Stomach (tissue), 9 donors: ENCODE measurements around the gene PRAME. TPM values are rescaled to one million over a fixed set of nuclear protein-coding genes. Genes with fewer than 3 reads are reported as not detected.

Experiments used
- DNase-seq, 2 donors: peaks; one replicate each; pipeline versions ENCODE4 v3.0.0 to v3.0.0-alpha.2; 2013 to 2019
- H3K27ac ChIP-seq, 5 donors: fragments of 200-600 bp in 4 of 5; sonication (generic) in 4 of 5; one replicate each; pipeline ENCODE4 v1.5.1; 2013 to 2019; ENCODE audit warnings: mild to moderate bottlenecking in 1 of 5, moderate library complexity in 1 of 5
- H3K27me3 ChIP-seq, 3 donors: fragments of 200-600 bp; sonication (generic); one replicate each; pipeline ENCODE4 v1.5.1; 2017 to 2019; ENCODE audit warnings: mixed run types in 1 of 3
- H3K36me3 ChIP-seq, 4 donors: fragments of 200-600 bp; sonication (generic); 1 replicate in 3 of 4; 2 replicates in 1 of 4; pipeline ENCODE4 v1.5.1; 2016 to 2019
- H3K4me1 ChIP-seq, 4 donors: fragments of 200-600 bp; sonication (generic); one replicate each; pipeline ENCODE4 v1.5.1; 2016 to 2019
- H3K4me3 ChIP-seq, 4 donors: fragments of 200-600 bp; sonication (generic) in 3 of 4; one replicate each; pipeline ENCODE4 v1.5.1; 2016 to 2019; ENCODE audit warnings: mild to moderate bottlenecking in 1 of 4
- H3K9me3 ChIP-seq, 4 donors: fragments of 200-600 bp; sonication (generic); one replicate each; pipeline ENCODE4 v1.5.1; 2016 to 2019
- EP300 ChIP-seq: sonication (generic); formaldehyde crosslinking; IDR thresholded peaks from one replicate; pipeline ENCODE4 v1.6.1; 2017; ENCODE audit warnings: antibody characterized with exemption
- POLR2A ChIP-seq, 4 donors: fragments of 450-650 bp; IDR thresholded peaks; one replicate each; pipeline ENCODE4 v1.6.1; 2016; ENCODE audit warnings: antibody characterized with exemption in 4 of 4, control low read depth in 2 of 4, mild to moderate bottlenecking in 1 of 4, moderate library complexity in 1 of 4
- POLR2AphosphoS5 ChIP-seq, 3 donors: sonication (generic); formaldehyde crosslinking; IDR thresholded peaks; one replicate each; pipeline ENCODE4 v1.6.1; 2016; ENCODE audit warnings: antibody characterized with exemption in 3 of 3
- WGBS, 5 donors: extraction: QIAGEN DNeasy Blood & Tissue Kit in 3 of 5; methylation state at CpG; one replicate each; pipeline versions ENCODE4 v1.1.5 to v1.1.7; 2013 to 2018; 5-methylcytosine and 5-hydroxymethylcytosine counted together
- intact Hi-C: fragments of 100-400 bp; cut with DNase I; formaldehyde crosslinking; loops from one replicate; pipeline ENCODE4 v1.15.1; 2023; ENCODE audit warnings: low total_unique reads
- polyA plus RNA-seq, 3 donors: library from polyadenylated mRNA; stranded (reverse); fragments of 200-250 nt; gene quantifications; one replicate each; pipeline ENCODE4 v1.2.3, GENCODE V29; 2013
- total RNA-seq, 5 donors: library from RNA; depleted of rRNA; stranded (reverse); fragments of >200 nt; gene quantifications; one replicate each; pipeline versions ENCODE4 v1.1.0 to v1.2.3, GENCODE V29; 2014 to 2016
- TF ChIP-seq, protein P1 (sequence below), 7 experiments: fragments of 450-650 bp in 4 of 7; fragments of 200-600 bp in 3 of 7; sonication (generic) in 3 of 7; IDR thresholded peaks; one replicate each; pipeline ENCODE4 v1.5.1; 2016 to 2019; ENCODE audit warnings: antibody characterized with exemption in 7 of 7, control low read depth in 2 of 7, mild to moderate bottlenecking in 1 of 7
- donor health status: healthy with polysubstance abuse.
- donor health status: Bipolar disorder and iron deficiency.
- donor health status: healthy.

PRAME gene
- total and polyA plus RNA-seq, 8 donors, result not detected

GRCh38 chr22:22571862-22572261, 12.8 kb upstream of the PRAME start:
- no peak for DNase-seq
- intact Hi-C loops, result no loop called here
- no peaks in the 10 kb centered on the region for H3K36me3 ChIP-seq
- TF ChIP-seq, protein P1, sequence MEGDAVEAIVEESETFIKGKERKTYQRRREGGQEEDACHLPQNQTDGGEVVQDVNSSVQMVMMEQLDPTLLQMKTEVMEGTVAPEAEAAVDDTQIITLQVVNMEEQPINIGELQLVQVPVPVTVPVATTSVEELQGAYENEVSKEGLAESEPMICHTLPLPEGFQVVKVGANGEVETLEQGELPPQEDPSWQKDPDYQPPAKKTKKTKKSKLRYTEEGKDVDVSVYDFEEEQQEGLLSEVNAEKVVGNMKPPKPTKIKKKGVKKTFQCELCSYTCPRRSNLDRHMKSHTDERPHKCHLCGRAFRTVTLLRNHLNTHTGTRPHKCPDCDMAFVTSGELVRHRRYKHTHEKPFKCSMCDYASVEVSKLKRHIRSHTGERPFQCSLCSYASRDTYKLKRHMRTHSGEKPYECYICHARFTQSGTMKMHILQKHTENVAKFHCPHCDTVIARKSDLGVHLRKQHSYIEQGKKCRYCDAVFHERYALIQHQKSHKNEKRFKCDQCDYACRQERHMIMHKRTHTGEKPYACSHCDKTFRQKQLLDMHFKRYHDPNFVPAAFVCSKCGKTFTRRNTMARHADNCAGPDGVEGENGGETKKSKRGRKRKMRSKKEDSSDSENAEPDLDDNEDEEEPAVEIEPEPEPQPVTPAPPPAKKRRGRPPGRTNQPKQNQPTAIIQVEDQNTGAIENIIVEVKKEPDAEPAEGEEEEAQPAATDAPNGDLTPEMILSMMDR (IDR thresholded peaks at IDR 0.05), result no peak
- TF ChIP-seq EP300 (no peak), POLR2A (IDR thresholded peaks at IDR 0.05) (no peak), POLR2AphosphoS5 (IDR thresholded peaks at IDR 0.05) (no peak)
- H3K27ac ChIP-seq, result no peak overlapping the region
- H3K9me3 ChIP-seq, result no peaks in the 10 kb centered on the region
- H3K4me3 ChIP-seq, result no peak overlapping the region
- H3K4me1 ChIP-seq, result no peaks in the 10 kb centered on the region
- WGBS, 5 donors, result 73 to 96% (median 87%) methylated on average over 2 of the region's 2 CpGs
- peaks cover 0 to 63% (median 0%) of the 10 kb centered on the region in 3 donors for H3K27me3 ChIP-seq

GRCh38 chr22:22571429-22571828, 12.4 kb upstream of the PRAME start:
- DNase-seq, result no peak
- no peak for TF ChIP-seq POLR2AphosphoS5 (IDR thresholded peaks at IDR 0.05)
- no peak for TF ChIP-seq EP300
- TF ChIP-seq POLR2A (IDR thresholded peaks at IDR 0.05), result no peak
- TF ChIP-seq, protein P1 (IDR thresholded peaks at IDR 0.05), result no peak
- intact Hi-C loops, result no loop called here

GRCh38 chr22:22569218-22569617, 10.2 kb upstream of the PRAME start:
- H3K27me3 ChIP-seq, result peaks cover 0 to 60% (median 0%) of the 10 kb centered on the region in 3 donors
- H3K4me1 ChIP-seq, result no peaks in the 10 kb centered on the region
- TF ChIP-seq, protein P1 (IDR thresholded peaks at IDR 0.05), result no peak
- no peak for TF ChIP-seq POLR2AphosphoS5 (IDR thresholded peaks at IDR 0.05)
- TF ChIP-seq EP300, result no peak
- no peak for TF ChIP-seq POLR2A (IDR thresholded peaks at IDR 0.05)
- no peaks in the 10 kb centered on the region for H3K9me3 ChIP-seq
- no peak overlapping the region for H3K4me3 ChIP-seq
- DNase-seq, result no peak
- WGBS, 5 donors, result 74 to 80% (median 74%) methylated on average over 5 of the region's 5 CpGs
- intact Hi-C loops, result no loop called here
- H3K36me3 ChIP-seq, result no peaks in the 10 kb centered on the region
- no peak overlapping the region for H3K27ac ChIP-seq

More at GRCh38 chr22:22571429-22571828, 12.4 kb upstream of the PRAME start:
- Histone ChIP-seq H3K9me3 (no peaks in the 10 kb centered on the region), H3K27ac (no peak overlapping the region), H3K4me1 (no peaks in the 10 kb centered on the region), H3K4me3 (no peak overlapping the region), H3K36me3 (no peaks in the 10 kb centered on the region), H3K27me3 (peaks cover 0 to 60% (median 0%) of the 10 kb centered on the region in 3 donors)
- WGBS, 5 donors, result 81 to 93% (median 90%) methylated on average over 6 of the region's 6 CpGs

DNA sequence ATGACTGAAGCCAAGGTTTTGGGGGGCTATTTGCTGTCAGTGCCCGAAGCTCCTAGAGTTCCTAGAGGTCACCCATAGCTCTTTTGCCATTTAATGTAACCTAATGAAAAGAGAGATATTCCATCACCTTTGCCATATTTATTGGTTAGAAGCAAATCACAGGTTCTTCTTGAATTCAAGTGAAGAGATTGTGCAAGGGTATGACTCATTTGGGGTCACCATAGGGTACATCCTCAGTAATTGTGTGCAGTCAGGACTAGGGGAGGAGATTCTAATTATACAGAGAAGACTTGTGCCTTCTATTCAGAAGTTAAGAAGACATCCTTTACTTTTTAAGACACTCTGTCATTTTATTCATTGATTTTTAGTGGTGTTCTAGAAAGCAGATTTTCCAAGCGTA, 6.9 kb upstream of the PRAME start:
- Histone ChIP-seq H3K27me3 (peaks cover 0 to 39% (median 0%) of the 10 kb centered on the region in 3 donors), H3K9me3 (no peaks in the 10 kb centered on the region), H3K4me3 (no peak overlapping the region), H3K4me1 (no peaks in the 10 kb centered on the region), H3K36me3 (no peaks in the 10 kb centered on the region), H3K27ac (no peak overlapping the region)
- intact Hi-C loops, result no loop called here
- no peak for TF ChIP-seq POLR2AphosphoS5 (IDR thresholded peaks at IDR 0.05)
- TF ChIP-seq, protein P1 (IDR thresholded peaks at IDR 0.05), result no peak
- no peak for TF ChIP-seq EP300
- no peak for DNase-seq
- WGBS, 5 donors, result 84 to 97% (median 91%) methylated on average over 2 of the region's 2 CpGs
